Astrocyte of the spinal cord (primary cell): Measurements from ENCODE around the gene CYP4F2.
"Not testable (repeated sequence)": the region's sequence is repeated elsewhere in the genome, so short reads cannot be mapped to it uniquely, and the experiment has no call there.

Source experiments
- DNase-seq: peaks from one replicate; pipeline ENCODE4 v3.0.0; 2011; ENCODE audit warnings: low read depth, low spot score
- H3K4me3 ChIP-seq: 2 replicates; pipeline ENCODE4 v1.5.1; 2011; ENCODE audit warnings: low read depth, mild to moderate bottlenecking, low read length, moderate library complexity
- CTCF ChIP-seq: IDR thresholded peaks from 2 replicates; pipeline ENCODE4 v1.5.1; 2012; ENCODE audit warnings: low read depth, mild to moderate bottlenecking, low read length, inconsistent platforms
- in situ Hi-C: cut with HindIII; loops from 2 replicates; pipeline ENCODE4 v1.10.0; 2017; ENCODE audit warnings: low sequenced_read_pairs

CYP4F2 gene

GRCh38 chr19:15919243-15919642 lies 21.4 kb upstream of the CYP4F2 start:
- no peak for TF ChIP-seq CTCF
- no peak for DNase-seq
- in situ Hi-C loops, result no loop called here
- no peak overlapping the region for H3K4me3 ChIP-seq

- in situ Hi-C loops, result no loop called here
- TF ChIP-seq CTCF, result no peak
- DNase-seq, result no peak
Observed at GRCh38 chr19:15915109-15915508, 17.2 kb upstream of the CYP4F2 start.

GRCh38 chr19:15913830-15914229 lies 16.0 kb upstream of the CYP4F2 start:
- H3K4me3 ChIP-seq, result no peak overlapping the region
- in situ Hi-C loops, result no loop called here
- no peak for DNase-seq
- no peak for TF ChIP-seq CTCF

More at GRCh38 chr19:15915109-15915508, 17.2 kb upstream of the CYP4F2 start:
- H3K4me3 ChIP-seq, result no peak overlapping the region

- no peak for TF ChIP-seq CTCF
- in situ Hi-C loops, result no loop called here
- no peak for DNase-seq
- H3K4me3 ChIP-seq, result no peak overlapping the region
Observed at GRCh38 chr19:15913384-15913783, 15.5 kb upstream of the CYP4F2 start.

GRCh38 chr19:15911599-15912235 lies 13.8 kb upstream of the CYP4F2 start:
- no peak for TF ChIP-seq CTCF
- in situ Hi-C loops, result no loop called here
- H3K4me3 ChIP-seq, result no peak overlapping the region
- DNase-seq, result no peak

- no peak for DNase-seq
- H3K4me3 ChIP-seq, result no peak overlapping the region
- in situ Hi-C loops, result no loop called here
- TF ChIP-seq CTCF, result no peak
Observed at GRCh38 chr19:15905026-15905425, 7.2 kb upstream of the CYP4F2 start.

- in situ Hi-C loops, result not testable (repeated sequence)
Observed at GRCh38 chr19:15902898-15903297, 5.0 kb upstream of the CYP4F2 start.

More at GRCh38 chr19:15902898-15903297, 5.0 kb upstream of the CYP4F2 start:
- not testable (repeated sequence) for DNase-seq, H3K4me3 ChIP-seq
